Measurements from ENCODE around the gene EFHC2. TPM values are rescaled to one million over a fixed set of nuclear protein-coding genes. Genes with fewer than 3 reads are reported as not detected.

The EFHC2 gene
- total RNA-seq, 4 donors from 2014 or later: 1.6 TPM; not detected in 2

- peak; percentile 58 for DNase-seq
- in situ Hi-C loops (cut with MboI; ENCODE audit: low pct_ligation_motif_present in 1 of 4, low pct_unique_long_range_greater_than_20kb in 1 of 4, low sequenced_read_pairs in 3 of 4): no loop called here
- H3K27ac ChIP-seq: peak overlapping the region; percentile 16 to 52 (median 42)
Observed at GRCh38 chrX:44223150-44223549, 120.3 kb downstream of the EFHC2 start.

GRCh38 chrX:44218465-44218864 is 125.0 kb downstream of the EFHC2 start:
- DNase-seq: no peak
- TF ChIP-seq EP300 (IDR thresholded peaks at IDR 0.05; ENCODE audit: low read depth) (no peak), POLR2A (IDR thresholded peaks at IDR 0.05) (no peak), CTCF (IDR thresholded peaks at IDR 0.05) (no peak), POLR2AphosphoS5 (IDR thresholded peaks at IDR 0.05) (no peak)
- no peaks in the 10 kb centered on the region for H3K36me3 ChIP-seq
- H3K4me3 ChIP-seq: no peak overlapping the region
- no peak overlapping the region for H3K27ac ChIP-seq
- H3K4me1 ChIP-seq: peaks cover 0 to 2% (median under 1%) of the 10 kb centered on the region in 4 donors
- no peaks in the 10 kb centered on the region for H3K9me3 ChIP-seq
- in situ Hi-C loops (cut with MboI; ENCODE audit: low pct_ligation_motif_present in 1 of 4, low pct_unique_long_range_greater_than_20kb in 1 of 4, low sequenced_read_pairs in 3 of 4): no loop called here
- no peaks in the 10 kb centered on the region for H3K27me3 ChIP-seq
- intact Hi-C loops (cut with DNase I; ENCODE audit: low total_unique reads): no loop called here
- 50 to 53% methylated on average over 1 to 3 of the region's 3 CpGs for WGBS, 2 donors (ENCODE audit: low coverage in 1 of 2)

More at GRCh38 chrX:44223150-44223549, 120.3 kb downstream of the EFHC2 start:
- H3K4me3 ChIP-seq: no peak overlapping the region
- intact Hi-C loops (cut with DNase I; ENCODE audit: low total_unique reads): no loop called here
- H3K27me3 ChIP-seq: no peaks in the 10 kb centered on the region
- H3K9me3 ChIP-seq: no peaks in the 10 kb centered on the region
- no peak for TF ChIP-seq POLR2A (IDR thresholded peaks at IDR 0.05)
- TF ChIP-seq POLR2AphosphoS5 (IDR thresholded peaks at IDR 0.05): peak in 1 of 3 donors; percentile 25
- TF ChIP-seq EP300 (IDR thresholded peaks at IDR 0.05; ENCODE audit: low read depth): no peak
- no peak for TF ChIP-seq CTCF (IDR thresholded peaks at IDR 0.05)
- H3K36me3 ChIP-seq: no peaks in the 10 kb centered on the region
- 13% methylated on average over 2 of the region's 2 CpGs; no CpG with 5 or more reads in 1 of the 2 donors for whole genome bisulfite sequencing, 2 donors (ENCODE audit: low coverage in 1 of 2)
- peaks cover 0 to 6% (median 2%) of the 10 kb centered on the region in 4 donors for H3K4me1 ChIP-seq

- Histone ChIP-seq H3K4me3 (no peak overlapping the region), H3K27ac (no peak overlapping the region), H3K27me3 (no peaks in the 10 kb centered on the region), H3K36me3 (no peaks in the 10 kb centered on the region), H3K9me3 (no peaks in the 10 kb centered on the region), H3K4me1 (no peaks in the 10 kb centered on the region)
- TF ChIP-seq CTCF (IDR thresholded peaks at IDR 0.05) (no peak), POLR2AphosphoS5 (IDR thresholded peaks at IDR 0.05) (no peak), POLR2A (IDR thresholded peaks at IDR 0.05) (no peak), EP300 (IDR thresholded peaks at IDR 0.05; ENCODE audit: low read depth) (no peak)
- WGBS, 2 donors (ENCODE audit: low coverage in 1 of 2): 81% methylated on average over 3 of the region's 3 CpGs; no CpG with 5 or more reads in 1 of the 2 donors
- in situ Hi-C loops (cut with MboI; ENCODE audit: low pct_ligation_motif_present in 1 of 4, low pct_unique_long_range_greater_than_20kb in 1 of 4, low sequenced_read_pairs in 3 of 4) (no loop called here), intact Hi-C loops (cut with DNase I; ENCODE audit: low total_unique reads) (no loop called here)
- no peak for DNase-seq
Observed at GRCh38 chrX:44216171-44216570, 127.3 kb downstream of the EFHC2 start.

- H3K27me3 ChIP-seq: no peaks in the 10 kb centered on the region
Observed at GRCh38 chrX:44203791-44204190, 139.7 kb downstream of the EFHC2 start.

More at GRCh38 chrX:44203791-44204190, 139.7 kb downstream of the EFHC2 start:
- no peak overlapping the region for H3K4me3 ChIP-seq
- no peaks in the 10 kb centered on the region for H3K4me1 ChIP-seq
- no peaks in the 10 kb centered on the region for H3K9me3 ChIP-seq
- no peak for TF ChIP-seq EP300 (IDR thresholded peaks at IDR 0.05; ENCODE audit: low read depth)
- TF ChIP-seq CTCF (IDR thresholded peaks at IDR 0.05): no peak
- TF ChIP-seq POLR2A (IDR thresholded peaks at IDR 0.05): no peak
- no peak for TF ChIP-seq POLR2AphosphoS5 (IDR thresholded peaks at IDR 0.05)
- H3K27ac ChIP-seq: no peak overlapping the region
- intact Hi-C loops (cut with DNase I; ENCODE audit: low total_unique reads): no loop called here
- no peaks in the 10 kb centered on the region for H3K36me3 ChIP-seq
- no peak for DNase-seq
- in situ Hi-C loops (cut with MboI; ENCODE audit: low pct_ligation_motif_present in 1 of 4, low pct_unique_long_range_greater_than_20kb in 1 of 4, low sequenced_read_pairs in 3 of 4): no loop called here
- 65 to 100% methylated on average over 1 of the region's 1 CpG for WGBS, 2 donors (ENCODE audit: low coverage in 1 of 2)

All from transverse colon (tissue), 4 donors.